ENCODE measurements around the gene ARID4A. TPM values are rescaled to one million over a fixed set of nuclear protein-coding genes. Genes with fewer than 3 reads are reported as not detected.
"Not testable (repeated sequence)": the region's sequence is repeated elsewhere in the genome, so short reads cannot be mapped to it uniquely, and the experiment has no call there.

Gene ARID4A
- total RNA-seq, 1 donor from 2014 or later: 64.1 TPM

GRCh38 chr14:58291646-58292045 is 6.7 kb upstream of the ARID4A start:
- DNase-seq: no peak

DNA sequence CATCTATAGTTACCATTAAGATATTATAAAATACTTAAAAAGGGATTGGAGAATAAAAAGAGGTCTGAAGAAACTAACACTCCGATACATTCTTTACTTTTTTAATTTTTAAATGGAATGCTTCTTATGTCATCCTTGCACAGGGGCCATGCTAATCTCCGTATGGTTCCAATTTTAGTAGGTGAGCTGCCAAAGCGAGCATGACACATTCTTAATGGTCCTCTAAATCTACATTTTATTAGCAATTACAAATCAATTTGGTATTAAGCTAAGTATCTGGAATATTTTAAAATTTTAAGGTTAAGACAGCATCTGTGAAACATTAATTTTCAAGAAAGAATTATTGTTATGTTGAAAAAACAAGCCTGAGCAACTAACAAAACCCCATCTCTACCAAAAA is 6.2 kb upstream of the ARID4A start:
- no peak for DNase-seq

- no peak for DNase-seq
Observed at GRCh38 chr14:58294201-58294600, 4.2 kb upstream of the ARID4A start.

- DNase-seq: no peak
Observed at GRCh38 chr14:58296726-58297125, 1.6 kb upstream of the ARID4A start.

- no peak for DNase-seq
Observed at GRCh38 chr14:58297412-58297761, 968 bp upstream of the ARID4A start.

GRCh38 chr14:58297762-58298476 is 436 bp upstream of the ARID4A start:
- peak; percentile 99 for DNase-seq

DNA sequence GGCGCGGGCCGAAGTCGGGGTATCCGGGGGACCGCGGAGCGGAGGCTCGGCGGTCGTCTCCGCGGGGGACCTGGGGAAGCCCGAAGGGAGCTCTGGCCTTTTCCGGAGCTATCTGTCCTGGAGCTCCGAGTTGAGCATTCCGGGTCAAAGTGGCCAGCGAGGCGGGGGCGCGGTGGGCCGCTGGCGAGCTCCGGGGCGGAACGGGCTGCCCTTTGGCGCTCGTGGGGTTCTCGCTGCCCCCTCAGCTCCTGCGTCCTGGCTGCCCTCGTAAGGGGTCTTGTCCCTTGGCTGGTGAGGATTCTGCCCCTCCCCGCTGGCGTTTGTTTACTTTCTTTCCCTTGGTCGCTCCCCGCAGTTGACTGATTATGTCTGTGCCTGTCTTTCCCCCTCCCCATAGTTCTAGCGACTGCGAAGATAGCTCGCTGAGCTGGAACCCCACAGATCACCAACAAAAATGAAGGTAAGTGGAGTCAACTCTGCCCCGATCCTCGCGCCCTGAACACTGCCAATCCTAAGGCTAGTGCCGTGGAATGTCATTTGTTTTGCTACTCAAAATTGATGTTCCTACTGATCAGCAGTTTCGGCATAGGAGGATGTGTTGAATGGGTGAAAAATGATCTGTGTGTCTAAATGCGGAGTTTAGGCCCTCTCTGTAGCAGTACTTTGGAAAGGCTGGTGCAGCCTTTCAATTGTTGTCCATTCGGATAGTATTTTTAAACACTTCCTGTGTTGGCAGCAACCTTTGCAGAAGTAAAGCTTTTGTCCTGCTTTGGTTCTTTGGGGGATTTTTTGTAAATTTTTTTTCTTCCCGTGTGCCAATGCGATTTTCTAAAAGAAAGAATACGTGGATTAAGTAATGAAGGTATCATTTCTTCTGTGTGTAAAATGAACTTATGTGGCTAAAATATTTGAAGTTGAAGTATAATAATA is 1.3 kb downstream of the ARID4A start:
- DNase-seq: no peak

DNA sequence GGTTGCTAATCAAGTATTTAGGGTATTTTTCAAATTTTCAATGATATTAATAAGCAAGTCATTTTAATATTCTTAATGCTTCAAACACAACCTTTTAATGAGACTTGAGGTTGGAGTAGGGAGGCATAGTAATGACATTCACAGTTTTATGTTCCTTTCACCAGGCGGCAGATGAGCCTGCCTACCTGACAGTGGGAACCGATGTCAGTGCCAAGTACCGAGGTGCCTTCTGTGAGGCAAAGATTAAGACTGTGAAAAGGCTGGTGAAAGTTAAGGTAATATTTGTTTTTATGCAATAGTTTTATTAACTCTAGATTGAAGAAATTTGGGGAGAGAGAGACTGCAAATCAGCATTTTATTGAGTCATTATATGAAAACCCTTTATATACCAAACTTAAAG is 3.1 kb downstream of the ARID4A start:
- no peak for DNase-seq

- DNase-seq: no peak
Observed at GRCh38 chr14:58305730-58306129, 7.4 kb downstream of the ARID4A start.

DNA sequence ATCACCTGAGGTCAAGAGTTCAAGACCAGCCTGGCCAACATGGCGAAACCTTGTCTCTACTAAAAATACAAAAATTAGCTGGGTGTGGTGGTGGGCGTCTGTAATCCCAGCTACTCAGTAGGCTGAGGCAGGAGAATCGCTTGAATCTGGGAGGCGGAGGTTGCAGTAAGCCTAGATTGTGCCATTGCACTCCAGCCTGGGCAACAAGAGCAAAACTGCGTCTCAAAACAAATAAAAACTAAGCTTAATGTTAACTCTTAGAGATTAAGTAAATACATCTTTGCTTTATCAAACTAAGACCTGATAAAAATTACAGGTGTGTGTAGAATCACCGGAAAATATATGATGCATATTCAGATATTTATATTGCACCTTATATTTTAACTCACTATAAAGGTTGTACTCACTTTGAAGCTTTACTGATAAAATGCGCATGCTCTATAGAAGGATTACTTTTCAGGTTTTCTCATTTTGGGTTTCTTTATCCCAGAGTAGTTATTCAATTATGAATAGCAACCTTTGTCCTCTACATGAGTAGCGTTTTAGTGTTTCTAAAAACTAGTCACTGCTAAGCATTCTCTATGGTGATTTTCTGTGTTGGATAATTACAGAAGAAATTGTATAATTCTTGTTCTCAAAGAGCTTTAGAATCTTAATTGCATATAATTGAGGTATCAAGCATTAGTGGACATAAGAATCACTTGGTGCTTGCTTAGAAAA is 9.4 kb downstream of the ARID4A start:
- no peak for DNase-seq

- no peak for DNase-seq
Observed at GRCh38 chr14:58309086-58309485, 10.7 kb downstream of the ARID4A start.

DNA sequence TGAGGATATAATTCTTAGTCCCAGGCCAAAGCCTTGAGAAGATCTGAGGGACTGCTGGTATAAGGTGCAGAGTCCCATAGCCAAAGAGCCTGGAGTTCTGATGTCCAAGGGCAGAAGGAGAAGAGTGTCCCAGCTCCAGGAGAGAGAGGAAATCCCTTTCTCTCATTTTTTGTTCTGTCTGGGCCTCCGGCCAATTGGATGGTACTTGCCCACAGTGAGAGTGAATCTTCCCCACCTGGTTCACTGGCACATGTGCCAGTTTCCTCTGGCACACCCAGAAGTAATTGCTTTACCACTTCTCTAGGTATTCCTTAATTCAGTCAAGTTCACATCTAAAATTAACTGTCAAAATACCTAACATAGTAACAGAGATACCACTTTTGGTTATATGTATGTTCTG is 15.3 kb downstream of the ARID4A start:
- DNase-seq: no peak

DNA sequence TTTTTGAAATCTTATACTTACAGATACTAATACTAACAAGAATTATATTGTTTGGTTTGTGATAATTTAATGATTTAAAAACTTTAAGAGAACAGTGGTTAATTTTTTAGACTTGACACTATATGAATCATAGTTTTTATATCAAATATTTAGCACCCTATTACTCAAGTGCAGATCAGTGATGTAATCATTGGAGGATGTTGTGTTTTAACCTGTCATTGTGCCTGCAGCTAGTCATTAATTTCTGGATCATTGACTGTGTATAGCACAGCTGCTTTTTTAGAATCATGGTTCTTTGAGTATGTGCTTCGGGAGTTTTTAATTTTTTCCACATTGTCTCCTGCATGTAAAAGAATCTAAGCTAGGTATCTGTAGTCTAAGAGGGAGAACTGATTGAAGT is 17.3 kb downstream of the ARID4A start:
- DNase-seq: no peak

- DNase-seq: no peak
Observed at GRCh38 chr14:58327019-58327418, 28.7 kb downstream of the ARID4A start.

GRCh38 chr14:58331111-58331510 is 32.8 kb downstream of the ARID4A start:
- peak; percentile 73 for DNase-seq

DNA sequence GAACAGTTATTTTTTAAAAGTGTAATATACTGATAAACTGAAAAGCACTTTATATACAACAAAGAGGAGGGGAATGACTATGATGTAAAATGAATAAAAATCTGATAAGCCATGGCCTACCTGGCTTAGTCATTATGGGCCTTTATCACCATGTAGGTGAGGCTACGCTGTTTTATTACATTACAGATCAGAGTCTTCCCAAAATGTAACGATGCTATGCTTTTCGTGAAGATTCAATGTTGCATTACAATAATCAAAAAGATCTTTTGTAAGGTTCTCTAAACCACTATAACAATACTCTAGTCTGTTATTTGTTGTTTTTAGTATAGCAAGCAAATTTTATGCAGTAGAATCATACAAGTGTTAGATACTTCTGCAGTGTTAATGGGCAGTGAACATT is 34.2 kb downstream of the ARID4A start:
- no peak for DNase-seq

DNA sequence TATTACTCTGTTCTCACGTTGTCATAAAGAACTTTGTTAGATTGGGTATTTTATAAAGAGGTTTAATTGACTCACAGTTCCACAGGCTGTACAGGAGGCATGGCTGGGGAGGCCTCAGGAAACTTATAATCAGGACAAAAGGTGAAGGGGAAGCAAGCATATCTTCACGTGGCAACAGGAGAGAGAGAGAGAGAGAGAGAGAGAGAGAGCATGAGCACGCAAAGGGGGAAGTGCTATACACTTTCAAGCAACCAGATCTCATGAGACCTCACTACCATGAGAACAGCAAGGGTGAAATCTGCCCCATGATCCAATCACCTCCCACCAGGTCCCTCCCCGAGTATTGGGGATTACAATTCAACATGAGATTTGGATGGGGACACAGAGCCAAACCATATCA is 41.3 kb downstream of the ARID4A start:
- DNase-seq: not testable (repeated sequence)

DNA sequence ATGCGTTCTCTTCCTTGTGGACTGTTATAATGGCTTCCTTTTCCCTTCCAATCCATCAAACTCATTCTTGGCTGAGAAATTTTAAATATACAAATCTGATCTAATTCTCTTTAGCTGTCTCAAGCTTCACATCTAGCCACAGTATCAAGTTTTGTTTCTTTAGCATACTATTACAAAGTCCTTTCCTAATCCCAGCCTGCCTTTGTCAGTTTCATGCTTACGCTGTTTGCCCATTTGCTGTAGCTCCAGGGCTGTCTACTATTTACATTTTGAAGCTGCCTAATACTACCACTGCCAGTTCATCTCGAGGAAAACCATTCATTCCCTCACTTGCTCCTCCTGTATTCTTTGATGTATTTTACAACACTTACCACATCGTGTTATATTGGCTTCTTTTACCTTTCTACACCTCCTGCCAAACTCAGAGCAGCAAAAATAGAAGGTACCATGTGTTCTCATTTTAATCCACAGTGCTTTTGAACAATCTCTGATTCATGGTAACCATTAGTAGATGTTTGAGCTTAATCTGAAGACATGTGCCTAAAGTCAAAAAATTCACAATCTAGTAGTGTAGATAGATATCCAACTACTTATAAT is 42.9 kb downstream of the ARID4A start:
- DNase-seq: no peak

- not testable (repeated sequence) for DNase-seq
Observed at GRCh38 chr14:58343535-58343934, 45.2 kb downstream of the ARID4A start.

- DNase-seq: no peak
Observed at GRCh38 chr14:58353516-58354299, 55.4 kb downstream of the ARID4A start.

DNA sequence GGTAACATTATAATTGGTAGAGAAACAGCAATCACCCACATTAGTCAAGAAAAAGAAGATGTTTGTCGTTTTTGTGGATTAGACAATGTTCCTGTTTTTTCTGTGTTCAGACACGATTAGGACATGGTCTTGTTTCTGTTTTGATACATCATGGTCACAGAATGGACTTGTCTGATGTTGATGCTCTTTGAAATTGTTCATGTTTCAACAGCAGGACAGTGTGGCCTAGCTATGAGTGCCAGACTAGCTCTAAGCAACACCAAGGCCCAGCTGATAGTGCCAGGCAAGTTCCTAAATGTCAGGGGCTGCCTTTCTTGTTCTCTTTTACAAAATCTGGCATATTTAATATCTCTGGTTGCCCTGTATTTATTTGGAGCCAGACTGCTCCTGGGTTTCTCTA is 56.5 kb downstream of the ARID4A start:
- no peak for DNase-seq

DNA sequence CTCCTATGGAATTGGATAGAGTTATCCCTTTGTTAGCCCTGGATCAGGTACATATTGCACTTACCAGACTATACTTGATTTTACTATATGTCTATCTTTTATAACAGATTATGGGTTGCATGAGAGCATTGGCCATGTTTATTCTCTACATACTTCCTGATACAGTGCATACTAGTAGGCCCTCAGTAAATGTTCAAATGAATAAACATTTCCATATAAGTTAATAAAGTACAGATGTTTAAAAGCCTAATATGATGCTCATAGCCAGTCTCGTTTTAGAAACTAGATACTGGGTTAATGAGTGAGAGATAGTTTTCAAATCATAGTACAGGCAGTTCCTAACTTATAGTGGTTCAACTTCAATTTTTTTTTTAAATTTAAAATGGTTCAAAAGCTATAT is 57.9 kb downstream of the ARID4A start:
- no peak for DNase-seq

Measured in occipital lobe (tissue), 2 donors.